GM18526 (cell line): ENCODE data around the gene KRT78.

Source experiments
- POLR2A ChIP-seq: IDR thresholded peaks from 3 replicates; pipeline ENCODE4 v1.6.1; 2011; ENCODE audit not compliant: insufficient read length; ENCODE audit errors: extremely low read depth

The KRT78 gene

GRCh38 chr12:52848661-52849255 is at the start of gene KRT78:
KRT78 (minus strand) TSS chr12:52848994; CDS start chr12:52848930, 64 bp downstream.
- no peak for TF ChIP-seq POLR2A

- no peak for TF ChIP-seq POLR2A
Observed at GRCh38 chr12:52896190-52897100, 47.7 kb upstream of the KRT78 start.

- TF ChIP-seq POLR2A, result no peak
Observed at GRCh38 chr12:52895726-52896189, 47.0 kb upstream of the KRT78 start.

- TF ChIP-seq POLR2A, result no peak
Observed at GRCh38 chr12:52892974-52893373, 44.2 kb upstream of the KRT78 start.

GRCh38 chr12:52892207-52892852 is 43.5 kb upstream of the KRT78 start:
- TF ChIP-seq POLR2A, result no peak

GRCh38 chr12:52891044-52891443 is 42.2 kb upstream of the KRT78 start:
- TF ChIP-seq POLR2A, result no peak

- no peak for TF ChIP-seq POLR2A
Observed at GRCh38 chr12:52890417-52890816, 41.6 kb upstream of the KRT78 start.

GRCh38 chr12:52884526-52885293 is 35.9 kb upstream of the KRT78 start:
- no peak for TF ChIP-seq POLR2A

GRCh38 chr12:52879394-52880351 is 30.9 kb upstream of the KRT78 start:
- no peak for TF ChIP-seq POLR2A

- TF ChIP-seq POLR2A, result no peak
Observed at GRCh38 chr12:52878507-52879393, 30.0 kb upstream of the KRT78 start.

- no peak for TF ChIP-seq POLR2A
Observed at GRCh38 chr12:52877242-52877641, 28.4 kb upstream of the KRT78 start.

GRCh38 chr12:52876372-52876771 is 27.6 kb upstream of the KRT78 start:
- no peak for TF ChIP-seq POLR2A
